ENCODE measurements around the gene KLHL13. TPM values are rescaled to one million over a fixed set of nuclear protein-coding genes. Genes with fewer than 3 reads are reported as not detected.

The KLHL13 gene
- total and polyA plus RNA-seq, 10 of the 15 experiments (the other 5 are each of a cell fraction or from before 2014, with no cell fraction given) = 8.2 to 34.1 (median 13.8) TPM

DNA sequence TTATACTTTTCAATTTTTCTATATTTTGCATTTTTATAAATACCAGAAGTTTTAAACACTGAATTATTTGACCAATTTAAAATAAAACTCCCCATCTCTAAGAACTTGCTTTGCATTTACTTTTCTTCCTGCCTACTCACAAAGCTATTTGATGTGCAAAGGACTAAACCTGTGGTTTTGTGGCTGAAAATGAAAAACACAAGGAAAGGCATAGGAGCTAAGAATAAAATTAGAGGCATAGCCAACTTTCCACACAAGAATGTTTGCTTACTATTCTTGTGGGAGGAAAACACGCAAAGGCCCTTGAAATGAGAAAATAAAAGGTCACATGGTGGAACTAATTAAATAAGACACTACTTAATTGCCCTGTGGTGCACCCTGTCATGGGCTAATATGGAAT lies 221.2 kb downstream of the KLHL13 start (continued):
- peak; percentile 57; the same call in 1 of the 2 replicates for TF ChIP-seq CREM (IDR thresholded peaks at IDR 0.05; ENCODE audit: low read depth)
- no peak for TF ChIP-seq GABPA (IDR thresholded peaks at IDR 0.05; ENCODE audit: low read depth)
- TF ChIP-seq, protein P1, sequence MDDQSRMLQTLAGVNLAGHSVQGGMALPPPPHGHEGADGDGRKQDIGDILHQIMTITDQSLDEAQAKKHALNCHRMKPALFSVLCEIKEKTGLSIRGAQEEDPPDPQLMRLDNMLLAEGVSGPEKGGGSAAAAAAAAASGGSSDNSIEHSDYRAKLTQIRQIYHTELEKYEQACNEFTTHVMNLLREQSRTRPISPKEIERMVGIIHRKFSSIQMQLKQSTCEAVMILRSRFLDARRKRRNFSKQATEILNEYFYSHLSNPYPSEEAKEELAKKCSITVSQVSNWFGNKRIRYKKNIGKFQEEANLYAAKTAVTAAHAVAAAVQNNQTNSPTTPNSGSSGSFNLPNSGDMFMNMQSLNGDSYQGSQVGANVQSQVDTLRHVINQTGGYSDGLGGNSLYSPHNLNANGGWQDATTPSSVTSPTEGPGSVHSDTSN (IDR thresholded peaks at IDR 0.05; ENCODE audit: insufficient replicate concordance, low read depth, low read length) = no peak
- TF ChIP-seq MTA2 (IDR thresholded peaks at IDR 0.05; ENCODE audit: low read depth) = 0 out of 2 replicates have a peak, but pooled peaks have one; percentile 34
- TF ChIP-seq PML (IDR thresholded peaks at IDR 0.05; ENCODE audit: low read length) = no peak
- no peak for TF ChIP-seq HCFC1 (IDR thresholded peaks at IDR 0.05; ENCODE audit: low read length)
- no peak for TF ChIP-seq NFXL1 (IDR thresholded peaks at IDR 0.05; ENCODE audit: borderline replicate concordance)
- TF ChIP-seq, protein P2, sequence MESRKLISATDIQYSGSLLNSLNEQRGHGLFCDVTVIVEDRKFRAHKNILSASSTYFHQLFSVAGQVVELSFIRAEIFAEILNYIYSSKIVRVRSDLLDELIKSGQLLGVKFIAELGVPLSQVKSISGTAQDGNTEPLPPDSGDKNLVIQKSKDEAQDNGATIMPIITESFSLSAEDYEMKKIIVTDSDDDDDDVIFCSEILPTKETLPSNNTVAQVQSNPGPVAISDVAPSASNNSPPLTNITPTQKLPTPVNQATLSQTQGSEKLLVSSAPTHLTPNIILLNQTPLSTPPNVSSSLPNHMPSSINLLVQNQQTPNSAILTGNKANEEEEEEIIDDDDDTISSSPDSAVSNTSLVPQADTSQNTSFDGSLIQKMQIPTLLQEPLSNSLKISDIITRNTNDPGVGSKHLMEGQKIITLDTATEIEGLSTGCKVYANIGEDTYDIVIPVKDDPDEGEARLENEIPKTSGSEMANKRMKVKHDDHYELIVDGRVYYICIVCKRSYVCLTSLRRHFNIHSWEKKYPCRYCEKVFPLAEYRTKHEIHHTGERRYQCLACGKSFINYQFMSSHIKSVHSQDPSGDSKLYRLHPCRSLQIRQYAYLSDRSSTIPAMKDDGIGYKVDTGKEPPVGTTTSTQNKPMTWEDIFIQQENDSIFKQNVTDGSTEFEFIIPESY (IDR thresholded peaks at IDR 0.05) = no peak
- TF ChIP-seq, protein P3, sequence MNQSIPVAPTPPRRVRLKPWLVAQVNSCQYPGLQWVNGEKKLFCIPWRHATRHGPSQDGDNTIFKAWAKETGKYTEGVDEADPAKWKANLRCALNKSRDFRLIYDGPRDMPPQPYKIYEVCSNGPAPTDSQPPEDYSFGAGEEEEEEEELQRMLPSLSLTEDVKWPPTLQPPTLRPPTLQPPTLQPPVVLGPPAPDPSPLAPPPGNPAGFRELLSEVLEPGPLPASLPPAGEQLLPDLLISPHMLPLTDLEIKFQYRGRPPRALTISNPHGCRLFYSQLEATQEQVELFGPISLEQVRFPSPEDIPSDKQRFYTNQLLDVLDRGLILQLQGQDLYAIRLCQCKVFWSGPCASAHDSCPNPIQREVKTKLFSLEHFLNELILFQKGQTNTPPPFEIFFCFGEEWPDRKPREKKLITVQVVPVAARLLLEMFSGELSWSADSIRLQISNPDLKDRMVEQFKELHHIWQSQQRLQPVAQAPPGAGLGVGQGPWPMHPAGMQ (IDR thresholded peaks at IDR 0.05; ENCODE audit: borderline replicate concordance) = no peak
- TF ChIP-seq EZH2 (IDR thresholded peaks at IDR 0.05; ENCODE audit: borderline replicate concordance, control insufficient read depth, low read depth, low read length) = no peak
- TF ChIP-seq, protein P4, sequence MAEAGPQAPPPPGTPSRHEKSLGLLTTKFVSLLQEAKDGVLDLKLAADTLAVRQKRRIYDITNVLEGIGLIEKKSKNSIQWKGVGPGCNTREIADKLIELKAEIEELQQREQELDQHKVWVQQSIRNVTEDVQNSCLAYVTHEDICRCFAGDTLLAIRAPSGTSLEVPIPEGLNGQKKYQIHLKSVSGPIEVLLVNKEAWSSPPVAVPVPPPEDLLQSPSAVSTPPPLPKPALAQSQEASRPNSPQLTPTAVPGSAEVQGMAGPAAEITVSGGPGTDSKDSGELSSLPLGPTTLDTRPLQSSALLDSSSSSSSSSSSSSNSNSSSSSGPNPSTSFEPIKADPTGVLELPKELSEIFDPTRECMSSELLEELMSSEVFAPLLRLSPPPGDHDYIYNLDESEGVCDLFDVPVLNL (IDR thresholded peaks at IDR 0.05; ENCODE audit: low read depth, low read length) = no peak
- 0 out of 2 replicates have a peak, but pooled peaks have one; percentile 22 for TF ChIP-seq IKZF1 (conservative IDR thresholded peaks at IDR 0.05)
- TF ChIP-seq LARP7 (IDR thresholded peaks at IDR 0.05) = no peak
- 0 out of 2 replicates have a peak, but pooled peaks have one; percentile 57 for TF ChIP-seq CBFB (IDR thresholded peaks at IDR 0.05; ENCODE audit: low read depth)
- no peak for TF ChIP-seq ZZZ3 (IDR thresholded peaks at IDR 0.05; ENCODE audit: control insufficient read depth, insufficient read length, low read depth)
- TF ChIP-seq RAD51 (IDR thresholded peaks at IDR 0.05) = no peak
- TF ChIP-seq BACH1 (IDR thresholded peaks at IDR 0.05; ENCODE audit: borderline replicate concordance) = no peak
- TF ChIP-seq HDAC2 (IDR thresholded peaks at IDR 0.05) = no peak
- no peak for TF ChIP-seq PAX8 (IDR thresholded peaks at IDR 0.05)
- TF ChIP-seq, protein P5, sequence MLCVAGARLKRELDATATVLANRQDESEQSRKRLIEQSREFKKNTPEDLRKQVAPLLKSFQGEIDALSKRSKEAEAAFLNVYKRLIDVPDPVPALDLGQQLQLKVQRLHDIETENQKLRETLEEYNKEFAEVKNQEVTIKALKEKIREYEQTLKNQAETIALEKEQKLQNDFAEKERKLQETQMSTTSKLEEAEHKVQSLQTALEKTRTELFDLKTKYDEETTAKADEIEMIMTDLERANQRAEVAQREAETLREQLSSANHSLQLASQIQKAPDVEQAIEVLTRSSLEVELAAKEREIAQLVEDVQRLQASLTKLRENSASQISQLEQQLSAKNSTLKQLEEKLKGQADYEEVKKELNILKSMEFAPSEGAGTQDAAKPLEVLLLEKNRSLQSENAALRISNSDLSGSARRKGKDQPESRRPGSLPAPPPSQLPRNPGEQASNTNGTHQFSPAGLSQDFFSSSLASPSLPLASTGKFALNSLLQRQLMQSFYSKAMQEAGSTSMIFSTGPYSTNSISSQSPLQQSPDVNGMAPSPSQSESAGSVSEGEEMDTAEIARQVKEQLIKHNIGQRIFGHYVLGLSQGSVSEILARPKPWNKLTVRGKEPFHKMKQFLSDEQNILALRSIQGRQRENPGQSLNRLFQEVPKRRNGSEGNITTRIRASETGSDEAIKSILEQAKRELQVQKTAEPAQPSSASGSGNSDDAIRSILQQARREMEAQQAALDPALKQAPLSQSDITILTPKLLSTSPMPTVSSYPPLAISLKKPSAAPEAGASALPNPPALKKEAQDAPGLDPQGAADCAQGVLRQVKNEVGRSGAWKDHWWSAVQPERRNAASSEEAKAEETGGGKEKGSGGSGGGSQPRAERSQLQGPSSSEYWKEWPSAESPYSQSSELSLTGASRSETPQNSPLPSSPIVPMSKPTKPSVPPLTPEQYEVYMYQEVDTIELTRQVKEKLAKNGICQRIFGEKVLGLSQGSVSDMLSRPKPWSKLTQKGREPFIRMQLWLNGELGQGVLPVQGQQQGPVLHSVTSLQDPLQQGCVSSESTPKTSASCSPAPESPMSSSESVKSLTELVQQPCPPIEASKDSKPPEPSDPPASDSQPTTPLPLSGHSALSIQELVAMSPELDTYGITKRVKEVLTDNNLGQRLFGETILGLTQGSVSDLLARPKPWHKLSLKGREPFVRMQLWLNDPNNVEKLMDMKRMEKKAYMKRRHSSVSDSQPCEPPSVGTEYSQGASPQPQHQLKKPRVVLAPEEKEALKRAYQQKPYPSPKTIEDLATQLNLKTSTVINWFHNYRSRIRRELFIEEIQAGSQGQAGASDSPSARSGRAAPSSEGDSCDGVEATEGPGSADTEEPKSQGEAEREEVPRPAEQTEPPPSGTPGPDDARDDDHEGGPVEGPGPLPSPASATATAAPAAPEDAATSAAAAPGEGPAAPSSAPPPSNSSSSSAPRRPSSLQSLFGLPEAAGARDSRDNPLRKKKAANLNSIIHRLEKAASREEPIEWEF (IDR thresholded peaks at IDR 0.05; ENCODE audit: insufficient replicate concordance, low read depth, low read length) = no peak
- 0 out of 2 replicates have a peak, but pooled peaks have one; percentile 19 for TF ChIP-seq CREB1 (IDR thresholded peaks at IDR 0.05; ENCODE audit: low read depth)

All from GM12878 (cell line).